HepG2 (cell line): ENCODE measurements around the gene FGF19. TPM values are rescaled to one million over a fixed set of nuclear protein-coding genes. Genes with fewer than 3 reads are reported as not detected.

Experiments
- ARID2 ChIP-seq: sonication (generic); formaldehyde crosslinking; IDR thresholded peaks from 2 replicates; pipeline ENCODE4 v1.8.1; 2022; ENCODE audit warnings: mild to moderate bottlenecking, missing genetic modification reagents, borderline replicate concordance
- CSRNP2 ChIP-seq: sonication (generic); formaldehyde crosslinking; conservative IDR thresholded peaks from 2 replicates; pipeline ENCODE4 v1.8.0; 2022; ENCODE audit warnings: low read depth, missing genetic modification reagents
- FOSL2 ChIP-seq: sonication (generic); formaldehyde crosslinking; IDR thresholded peaks from 2 replicates; pipeline ENCODE4 v1.4.0; 2020; ENCODE audit warnings: missing genetic modification reagents
- FOXO1 ChIP-seq: sonication (generic); formaldehyde crosslinking; IDR thresholded peaks from 2 replicates; pipeline ENCODE4 v1.4.0; 2020; ENCODE audit warnings: missing genetic modification reagents
- FOXP4 ChIP-seq: sonication (generic); formaldehyde crosslinking; IDR thresholded peaks from 2 replicates; pipeline ENCODE4 v1.4.0; 2020; ENCODE audit warnings: missing genetic modification reagents
- HNF4G ChIP-seq, 2 experiments: sonication (generic) in 1 of 2; formaldehyde crosslinking in 1 of 2; IDR thresholded peaks; 2 replicates each; pipeline versions ENCODE4 v1.4.0 to v1.6.1; 2011 to 2020; ENCODE audit warnings: borderline replicate concordance in 2 of 2, low read depth in 2 of 2, mild to moderate bottlenecking in 2 of 2, low read length in 1 of 2, missing genetic modification reagents in 1 of 2, moderate library complexity in 1 of 2
- IRX3 ChIP-seq: sonication (generic); formaldehyde crosslinking; IDR thresholded peaks from 2 replicates; pipeline ENCODE4 v1.8.1; 2023; ENCODE audit warnings: mild to moderate bottlenecking, low read depth, missing genetic modification reagents, borderline replicate concordance
- PAWR ChIP-seq: sonication (generic); formaldehyde crosslinking; IDR thresholded peaks from 2 replicates; pipeline ENCODE4 v1.4.0; 2020; ENCODE audit warnings: missing genetic modification reagents, mild to moderate bottlenecking, borderline replicate concordance
- PLRG1 ChIP-seq: fragments of 450-650 bp; conservative IDR thresholded peaks from 2 replicates; pipeline ENCODE4 v1.6.1; 2016
- RFXANK ChIP-seq: IDR thresholded peaks from 2 replicates; pipeline ENCODE4 v1.6.1; 2016
- TERF1 ChIP-seq: sonication (generic); formaldehyde crosslinking; IDR thresholded peaks from 2 replicates; pipeline ENCODE4 v1.8.0; 2022; ENCODE audit warnings: mild to moderate bottlenecking, missing genetic modification reagents, moderate library complexity
- ZC3H4 ChIP-seq: sonication (generic); formaldehyde crosslinking; IDR thresholded peaks from 2 replicates; pipeline ENCODE4 v1.4.0; 2020; ENCODE audit warnings: missing genetic modification reagents, borderline replicate concordance
- ZNF180 ChIP-seq: sonication (generic); formaldehyde crosslinking; IDR thresholded peaks from 2 replicates; pipeline ENCODE4 v1.4.0; 2020; ENCODE audit warnings: low read depth, missing genetic modification reagents, borderline replicate concordance
- ZNF224 ChIP-seq: sonication (generic); formaldehyde crosslinking; IDR thresholded peaks from 2 replicates; pipeline ENCODE4 v1.5.0; 2020; ENCODE audit warnings: mild to moderate bottlenecking, missing genetic modification reagents
- ZNF329 ChIP-seq: sonication (generic); formaldehyde crosslinking; IDR thresholded peaks from 2 replicates; pipeline ENCODE4 v1.9.0; 2021; ENCODE audit warnings: low read depth, mild to moderate bottlenecking, missing genetic modification reagents
- ZNF367 ChIP-seq: sonication (generic); formaldehyde crosslinking; IDR thresholded peaks from 2 replicates; pipeline ENCODE4 v1.4.0; 2020; ENCODE audit warnings: missing genetic modification reagents, borderline replicate concordance
- ZNF501 ChIP-seq: sonication (generic); formaldehyde crosslinking; IDR thresholded peaks from 2 replicates; pipeline ENCODE4 v1.5.1; 2020; ENCODE audit warnings: mild to moderate bottlenecking, moderate library complexity, missing genetic modification reagents
- polyA plus RNA-seq, 8 experiments: library from polyadenylated mRNA; depleted of rRNA in 3 of 8; stranded (reverse) in 7 of 8; unstranded in 1 of 8; fragments of >200 nt; fragmentation: Illumina TruSeq in 4 of 8; extraction: Trizol in 4 of 8; gene quantifications; 2 replicates each; pipeline versions ENCODE4 v1.2.1 to v1.2.3, GENCODE V29; 2011 to 2016; ENCODE audit warnings: low read depth in 4 of 8, missing spikeins in 1 of 8, mixed read lengths in 1 of 8; ENCODE audit not compliant: insufficient read depth in 1 of 8
- total RNA-seq, 5 experiments: library from RNA; depleted of rRNA; stranded (reverse); fragments of >200 nt; fragmentation: Illumina TruSeq; extraction: Trizol; gene quantifications; 2 replicates each; pipeline ENCODE4 v1.2.3, GENCODE V29; 2016; ENCODE audit warnings: low read depth in 1 of 5
- TF ChIP-seq, protein P1 (sequence below): sonication (generic); formaldehyde crosslinking; IDR thresholded peaks from 2 replicates; pipeline ENCODE4 v1.8.0; 2022; ENCODE audit warnings: low read depth, missing genetic modification reagents
- TF ChIP-seq, protein P2 (sequence below): sonication (generic); formaldehyde crosslinking; IDR thresholded peaks from 2 replicates; pipeline ENCODE4 v1.9.0; 2021; ENCODE audit warnings: missing genetic modification reagents, borderline replicate concordance

The FGF19 gene
- total and polyA plus RNA-seq, 2 of the 13 experiments (the other 11 are each of a cell fraction or from before 2014, with no cell fraction given), result 0.07 TPM; not detected in 1

DNA sequence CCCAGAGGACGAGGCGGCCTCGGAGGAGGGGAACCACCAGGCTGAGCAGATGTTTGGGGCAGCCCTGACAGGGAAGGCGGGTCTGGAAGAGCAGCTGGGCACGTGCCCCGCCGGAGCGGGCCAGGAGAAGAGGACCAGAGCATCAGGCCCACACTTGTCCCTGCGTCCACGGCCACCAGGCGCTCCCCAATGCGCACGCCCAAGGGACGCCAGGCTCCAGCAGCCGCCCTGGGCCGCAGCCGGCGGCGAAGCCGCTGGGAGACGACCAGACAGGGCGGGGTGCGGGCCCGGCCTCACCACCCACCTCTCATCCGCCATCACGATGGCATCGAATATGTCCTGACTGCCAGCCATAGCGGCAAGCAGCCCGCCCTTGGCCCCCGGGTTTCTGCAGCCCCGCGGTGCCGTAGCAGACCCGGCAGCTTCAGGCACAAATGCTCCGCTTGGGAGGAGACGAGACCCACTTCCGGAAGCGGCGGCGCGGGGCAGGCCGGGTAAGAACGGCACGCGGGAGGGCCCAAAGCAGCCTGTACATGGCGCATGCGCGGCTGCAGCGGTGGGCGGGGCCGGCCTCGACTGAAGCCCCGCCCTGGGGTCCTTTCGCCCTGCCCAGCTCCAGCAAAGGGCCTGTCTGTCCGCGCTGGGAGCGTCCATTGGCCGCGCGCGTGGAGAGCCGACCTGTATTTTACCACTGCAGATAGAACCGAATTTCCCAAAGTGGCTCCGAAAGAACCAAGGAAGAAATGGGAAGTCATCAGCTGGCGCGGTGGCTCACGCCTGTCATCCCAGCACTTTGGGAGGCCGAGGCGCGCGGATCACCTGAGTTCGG lies 28.7 kb downstream of the FGF19 start, which contains the start of gene LTO1 (continued):
- TF ChIP-seq CSRNP2 (CRISPR knock-in tag) (no peak), HNF4G (IDR thresholded peaks at IDR 0.05; ENCODE audit: borderline replicate concordance, low read depth, low read length) (no peak), HNF4G (CRISPR knock-in tag; IDR thresholded peaks at IDR 0.05; ENCODE audit: borderline replicate concordance, low read depth) (no peak), ZNF329 (CRISPR knock-in tag) (peak; percentile 19; the same call in 1 of the 2 replicates), PAWR (no peak), IRX3 (CRISPR knock-in tag) (peak; percentile 87), PLRG1 (no peak), ZNF180 (CRISPR knock-in tag) (peak; percentile 10; the same call in 1 of the 2 replicates), ZNF224 (CRISPR knock-in tag) (peak; percentile 93), FOXP4 (CRISPR knock-in tag) (no peak), FOSL2 (CRISPR knock-in tag) (peak; percentile 55), ARID2 (CRISPR knock-in tag) (peak; percentile 73; the same call in 1 of the 2 replicates), RFXANK (CRISPR knock-in tag) (no peak), TERF1 (CRISPR knock-in tag) (no peak), ZNF501 (CRISPR knock-in tag) (peak; percentile 97), ZNF367 (CRISPR knock-in tag) (no peak), ZC3H4 (no peak), FOXO1 (CRISPR knock-in tag) (peak; percentile 44; the same call in 1 of the 2 replicates)
- TF ChIP-seq, protein P1, sequence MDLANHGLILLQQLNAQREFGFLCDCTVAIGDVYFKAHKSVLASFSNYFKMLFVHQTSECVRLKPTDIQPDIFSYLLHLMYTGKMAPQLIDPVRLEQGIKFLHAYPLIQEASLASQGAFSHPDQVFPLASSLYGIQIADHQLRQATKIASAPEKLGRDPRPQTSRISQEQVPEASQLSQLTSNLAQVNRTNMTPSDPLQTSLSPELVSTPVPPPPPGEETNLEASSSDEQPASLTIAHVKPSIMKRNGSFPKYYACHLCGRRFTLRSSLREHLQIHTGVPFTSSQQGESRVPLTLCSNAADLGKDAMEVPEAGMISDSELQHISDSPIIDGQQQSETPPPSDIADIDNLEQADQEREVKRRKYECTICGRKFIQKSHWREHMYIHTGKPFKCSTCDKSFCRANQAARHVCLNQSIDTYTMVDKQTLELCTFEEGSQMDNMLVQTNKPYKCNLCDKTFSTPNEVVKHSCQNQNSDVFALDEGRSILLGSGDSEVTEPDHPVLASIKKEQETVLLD (CRISPR knock-in tag), result no peak
- TF ChIP-seq, protein P2, sequence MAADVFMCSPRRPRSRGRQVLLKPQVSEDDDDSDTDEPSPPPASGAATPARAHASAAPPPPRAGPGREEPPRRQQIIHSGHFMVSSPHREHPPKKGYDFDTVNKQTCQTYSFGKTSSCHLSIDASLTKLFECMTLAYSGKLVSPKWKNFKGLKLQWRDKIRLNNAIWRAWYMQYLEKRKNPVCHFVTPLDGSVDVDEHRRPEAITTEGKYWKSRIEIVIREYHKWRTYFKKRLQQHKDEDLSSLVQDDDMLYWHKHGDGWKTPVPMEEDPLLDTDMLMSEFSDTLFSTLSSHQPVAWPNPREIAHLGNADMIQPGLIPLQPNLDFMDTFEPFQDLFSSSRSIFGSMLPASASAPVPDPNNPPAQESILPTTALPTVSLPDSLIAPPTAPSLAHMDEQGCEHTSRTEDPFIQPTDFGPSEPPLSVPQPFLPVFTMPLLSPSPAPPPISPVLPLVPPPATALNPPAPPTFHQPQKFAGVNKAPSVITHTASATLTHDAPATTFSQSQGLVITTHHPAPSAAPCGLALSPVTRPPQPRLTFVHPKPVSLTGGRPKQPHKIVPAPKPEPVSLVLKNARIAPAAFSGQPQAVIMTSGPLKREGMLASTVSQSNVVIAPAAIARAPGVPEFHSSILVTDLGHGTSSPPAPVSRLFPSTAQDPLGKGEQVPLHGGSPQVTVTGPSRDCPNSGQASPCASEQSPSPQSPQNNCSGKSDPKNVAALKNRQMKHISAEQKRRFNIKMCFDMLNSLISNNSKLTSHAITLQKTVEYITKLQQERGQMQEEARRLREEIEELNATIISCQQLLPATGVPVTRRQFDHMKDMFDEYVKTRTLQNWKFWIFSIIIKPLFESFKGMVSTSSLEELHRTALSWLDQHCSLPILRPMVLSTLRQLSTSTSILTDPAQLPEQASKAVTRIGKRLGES (CRISPR knock-in tag), result no peak
